Kidney glomerular epithelial cell (primary cell): ENCODE results near the gene NAA40.
"Not testable (repeated sequence)": the region's sequence is repeated elsewhere in the genome, so short reads cannot be mapped to it uniquely, and the experiment has no call there.

Source experiments
- DNase-seq: peaks from one replicate; lab custom pipeline; 2025; lab: John Stamatoyannopoulos, UW

The NAA40 gene

DNA sequence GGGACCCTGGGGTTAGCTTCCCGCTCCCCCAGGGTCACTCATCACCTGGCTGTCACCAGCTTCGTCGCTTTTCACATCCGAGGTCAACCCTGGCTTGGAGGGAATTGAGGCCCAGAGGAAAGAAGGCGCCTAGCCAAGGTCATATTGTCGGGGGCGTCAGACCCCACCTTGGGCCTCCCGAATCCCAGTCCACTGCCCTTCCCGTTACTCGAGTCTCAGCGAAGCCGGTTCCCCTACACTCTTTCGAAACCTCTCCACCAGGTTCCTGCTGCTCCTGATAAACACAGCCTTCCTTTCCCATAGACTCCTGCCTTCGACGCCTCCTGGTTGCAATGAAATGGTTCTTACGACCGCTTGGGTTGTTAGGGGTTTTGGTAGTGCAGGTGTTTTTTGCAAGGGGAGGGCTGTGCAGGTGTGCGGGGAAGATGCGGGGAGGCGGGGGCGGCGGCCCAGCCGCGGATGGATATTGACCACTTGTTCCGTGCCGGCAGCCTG, 642 bp downstream of the NAA40 start:
- no peak for DNase-seq

- no peak for DNase-seq
These were observed 2.0 kb downstream of the NAA40 start for GRCh38 chr11:63940786-63941185.

DNA sequence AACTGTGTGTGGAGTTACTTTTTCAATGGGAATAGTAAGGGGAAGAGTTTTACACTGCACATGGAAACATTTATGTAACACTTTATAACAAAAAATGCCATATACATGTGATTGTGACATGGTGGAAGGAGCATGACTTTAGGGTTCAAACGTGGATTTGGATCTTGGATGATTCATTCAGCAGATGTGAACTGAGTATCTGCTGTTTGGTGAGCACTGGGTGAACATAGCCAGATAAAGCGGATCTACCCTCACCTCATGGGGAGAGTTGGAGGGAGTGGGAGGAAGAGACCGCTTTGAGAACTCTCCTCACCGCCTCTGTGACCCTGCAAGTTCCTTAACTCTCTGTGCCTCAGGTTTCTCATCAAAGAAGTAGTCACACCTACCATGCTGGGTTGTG, 3.1 kb downstream of the NAA40 start:
- DNase-seq, result no peak

GRCh38 chr11:63942803-63943202, 4.0 kb downstream of the NAA40 start:
- DNase-seq, result no peak

DNA sequence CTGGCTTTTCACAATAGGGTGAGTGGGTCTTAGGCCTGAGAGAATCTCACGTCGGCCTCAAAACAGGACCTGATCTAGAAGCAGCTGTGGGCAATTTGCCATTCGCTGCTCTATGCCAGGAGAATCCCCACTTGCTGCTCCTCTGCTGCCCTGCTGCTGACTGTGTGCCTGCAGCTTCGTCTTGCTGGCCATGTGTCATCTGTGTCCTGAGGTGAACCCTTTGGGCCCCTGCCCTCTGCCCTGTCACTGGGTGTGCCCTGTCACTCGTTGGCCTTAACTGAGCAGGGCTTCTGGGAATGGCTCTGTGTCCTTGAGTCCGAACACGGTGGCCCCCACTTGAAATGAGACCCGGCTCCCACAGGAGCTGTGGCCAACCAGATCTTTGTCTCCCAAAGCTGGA, 6.2 kb downstream of the NAA40 start:
- DNase-seq, result no peak

DNA sequence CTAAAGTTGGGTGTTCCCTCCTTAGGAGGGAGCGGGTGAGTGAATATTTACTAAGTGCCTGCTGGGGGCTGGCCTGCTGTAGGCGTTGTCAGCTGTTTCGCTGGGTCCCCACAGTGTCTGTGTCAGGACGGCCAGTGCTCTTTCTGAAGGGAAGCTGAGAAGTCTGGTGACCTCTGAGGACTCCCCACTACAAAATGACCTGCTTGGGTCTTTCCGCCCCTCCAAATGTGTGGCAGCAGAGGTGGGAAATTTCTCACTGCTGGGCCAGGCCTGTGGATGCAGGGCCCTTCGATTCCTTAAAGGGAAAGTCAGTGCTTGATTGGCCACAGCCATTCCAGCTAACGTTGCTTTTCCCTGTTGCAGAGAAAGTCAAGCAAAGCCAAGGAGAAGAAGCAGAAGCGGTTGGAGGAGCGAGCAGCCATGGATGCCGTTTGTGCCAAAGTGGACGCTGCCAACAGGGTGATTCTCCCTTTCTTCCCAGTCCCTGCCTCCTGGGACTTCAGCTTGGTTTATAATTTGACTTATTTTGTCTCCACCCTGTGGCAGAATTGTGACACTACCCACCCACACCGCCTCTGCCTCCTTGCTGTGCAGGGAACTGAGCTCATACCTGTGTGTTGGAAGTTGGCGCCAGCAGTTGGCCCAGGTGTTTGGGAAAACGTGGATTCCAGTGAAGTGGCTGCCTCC, 6.8 kb downstream of the NAA40 start:
- peak; percentile 58 for DNase-seq

DNA sequence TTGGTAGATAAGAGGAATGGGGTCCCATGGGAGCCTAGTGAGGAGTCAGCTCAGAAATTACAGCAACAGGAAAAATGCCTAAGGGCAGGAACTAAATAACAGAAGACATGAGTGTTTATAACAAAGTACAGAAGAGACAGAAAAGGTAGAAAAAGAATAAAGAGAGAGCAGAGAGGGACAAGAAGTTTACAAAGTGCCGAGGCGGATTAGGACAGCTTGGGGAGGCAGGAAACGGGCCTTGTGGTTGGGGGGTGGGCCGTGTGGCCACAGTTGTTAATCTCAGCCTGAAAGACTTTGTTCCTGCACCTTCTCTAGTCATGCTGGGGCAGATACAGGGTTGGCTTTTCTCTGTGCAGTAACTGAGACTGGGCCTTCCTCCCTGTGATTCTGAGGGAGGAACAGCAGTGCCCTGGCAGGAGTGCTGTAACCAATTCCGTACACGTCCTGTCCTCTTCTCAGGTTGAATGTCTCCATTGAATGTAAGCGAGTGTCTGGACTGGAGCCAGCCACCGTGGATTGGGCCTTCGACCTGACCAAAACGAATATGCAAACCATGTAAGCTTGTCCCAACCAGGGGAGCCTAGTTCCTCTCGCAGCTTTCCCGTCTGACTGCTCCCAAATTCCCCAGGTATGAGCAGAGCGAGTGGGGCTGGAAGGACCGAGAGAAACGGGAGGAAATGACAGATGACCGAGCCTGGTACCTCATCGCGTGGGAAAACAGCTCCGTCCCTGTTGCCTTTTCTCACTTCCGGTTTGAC, 13.2 kb downstream of the NAA40 start:
- no peak for DNase-seq

DNA sequence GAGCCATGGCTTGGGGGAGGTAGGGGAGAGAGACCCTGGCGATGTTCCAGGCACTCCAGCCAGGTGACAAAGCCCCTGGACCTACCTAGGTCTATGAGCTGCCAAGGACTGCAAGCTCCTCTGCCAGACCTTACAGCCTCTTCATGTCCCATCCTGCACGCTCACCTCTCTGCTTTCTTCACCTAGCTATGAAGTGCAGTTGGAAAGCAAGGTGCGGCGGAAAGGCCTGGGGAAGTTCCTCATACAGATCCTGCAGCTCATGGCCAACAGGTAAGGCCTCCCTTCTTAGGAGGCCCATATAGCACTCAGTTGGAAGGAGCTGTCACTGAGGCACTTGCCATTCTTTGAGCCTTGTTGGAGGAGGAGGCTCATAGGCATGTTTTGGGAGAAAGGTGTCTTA, 13.8 kb downstream of the NAA40 start:
- DNase-seq, result no peak

DNA sequence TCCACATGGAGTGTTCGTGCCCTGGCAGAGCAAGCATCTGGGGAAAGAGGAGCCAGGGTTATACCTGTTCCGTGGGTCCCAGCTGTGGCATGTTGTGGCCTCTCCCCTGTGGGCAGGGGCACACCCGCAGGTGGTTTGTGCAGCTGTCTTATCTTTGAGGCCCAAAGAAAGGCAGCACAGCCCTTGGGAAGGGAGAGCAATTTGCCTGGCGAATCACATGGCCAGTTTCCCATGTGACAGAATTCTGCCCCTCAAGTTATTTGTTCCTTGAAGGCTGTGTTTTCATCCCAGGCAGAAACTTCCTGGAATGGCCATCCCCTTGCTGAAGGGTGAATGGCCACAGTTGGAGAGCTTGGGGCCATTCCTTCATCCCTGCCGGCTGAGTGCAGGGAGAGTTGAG, 19.2 kb downstream of the NAA40 start:
- DNase-seq, result no peak

GRCh38 chr11:63961608-63962412, 23.0 kb downstream of the NAA40 start:
- DNase-seq, result no peak

DNA sequence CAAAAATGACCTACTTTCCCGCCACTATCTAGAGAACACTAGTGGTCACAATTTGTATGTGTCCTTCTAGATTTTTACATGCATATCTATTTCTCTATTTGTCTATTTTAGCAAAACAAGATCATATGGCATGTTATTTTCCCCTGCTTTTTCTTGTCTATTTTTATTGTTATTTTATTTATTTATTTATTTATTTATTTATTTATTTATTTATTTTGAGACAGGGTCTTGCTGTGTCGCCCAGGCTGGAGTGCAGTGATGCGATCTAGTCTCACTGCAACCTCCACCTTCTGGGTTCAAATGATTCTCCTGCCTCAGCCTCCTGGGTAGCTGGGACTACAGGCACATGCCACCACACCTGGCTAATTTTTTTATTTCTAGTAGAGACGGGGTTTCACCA, 25.1 kb downstream of the NAA40 start:
- DNase-seq, result not testable (repeated sequence)

GRCh38 chr11:63966444-63966843, 27.6 kb downstream of the NAA40 start:
- no peak for DNase-seq

DNA sequence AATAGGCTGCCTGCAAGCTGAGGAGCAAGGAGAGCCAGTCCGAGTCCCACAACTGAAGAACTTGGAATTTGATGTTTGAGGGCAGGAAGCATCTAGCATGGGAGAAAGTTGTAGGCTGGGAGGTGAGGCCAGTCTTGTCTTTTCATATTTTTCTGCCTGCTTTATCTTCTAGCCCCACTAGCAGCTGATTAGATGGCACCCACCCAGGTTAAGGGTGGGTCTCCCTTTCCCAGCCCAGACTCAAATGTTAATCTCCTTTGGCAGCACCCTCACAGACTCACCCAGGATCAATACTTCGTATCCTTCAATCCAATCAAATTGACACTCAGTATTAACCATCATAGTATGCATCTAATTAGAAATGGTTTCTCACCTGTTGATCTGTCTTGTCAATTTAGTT, 30.7 kb downstream of the NAA40 start:
- DNase-seq, result no peak

GRCh38 chr11:63970902-63971301, 32.1 kb downstream of the NAA40 start:
- DNase-seq, result no peak

- DNase-seq, result not testable (repeated sequence)
These were observed 35.1 kb downstream of the NAA40 start for GRCh38 chr11:63973912-63974258.

- peak; percentile 100 for DNase-seq
These were observed 35.7 kb downstream of the NAA40 start, which contains the start of gene COX8A for GRCh38 chr11:63974259-63975143. COX8A (plus strand) TSS chr11:63974620; CDS start chr11:63974681, 61 bp downstream.

GRCh38 chr11:63978551-63979239, 39.9 kb downstream of the NAA40 start:
- DNase-seq, result no peak

DNA sequence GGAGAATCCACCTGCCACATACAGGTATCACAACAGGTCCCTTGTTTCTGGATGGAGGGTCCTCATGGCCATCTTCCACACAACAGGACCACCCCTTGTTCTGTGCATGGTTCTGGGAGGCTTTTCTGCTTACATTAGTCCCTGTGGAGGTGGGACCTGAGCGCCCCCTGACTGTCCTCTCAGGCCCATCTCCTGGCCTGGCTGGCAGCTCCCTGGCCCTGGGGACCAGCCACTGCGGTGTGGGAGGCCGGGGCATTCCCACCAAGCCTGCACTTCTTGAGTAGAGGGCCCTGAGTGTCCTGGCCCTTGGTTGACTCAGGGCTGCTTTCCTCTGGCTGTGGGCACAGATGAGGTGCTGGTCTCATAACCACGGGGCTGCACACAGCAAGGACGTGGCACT, 40.6 kb downstream of the NAA40 start:
- DNase-seq, result no peak

DNA sequence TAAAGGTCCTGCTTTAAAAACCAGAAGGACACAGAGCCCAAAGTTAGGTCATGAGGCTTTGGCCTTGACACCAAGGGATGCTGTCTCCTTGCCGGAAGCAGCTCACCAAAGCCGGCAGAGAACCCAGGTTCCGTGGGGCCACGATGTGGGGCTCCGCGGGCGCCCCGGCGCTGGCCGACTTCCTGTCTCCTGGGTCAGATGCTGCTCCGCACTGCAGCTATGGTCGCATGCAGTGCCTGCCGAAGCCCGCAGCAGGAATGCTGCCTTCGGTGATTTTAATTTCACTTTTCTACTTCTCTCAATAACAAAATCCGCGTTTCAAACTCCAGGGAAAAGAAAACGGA, 47.0 kb downstream of the NAA40 start:
- DNase-seq, result no peak

DNA sequence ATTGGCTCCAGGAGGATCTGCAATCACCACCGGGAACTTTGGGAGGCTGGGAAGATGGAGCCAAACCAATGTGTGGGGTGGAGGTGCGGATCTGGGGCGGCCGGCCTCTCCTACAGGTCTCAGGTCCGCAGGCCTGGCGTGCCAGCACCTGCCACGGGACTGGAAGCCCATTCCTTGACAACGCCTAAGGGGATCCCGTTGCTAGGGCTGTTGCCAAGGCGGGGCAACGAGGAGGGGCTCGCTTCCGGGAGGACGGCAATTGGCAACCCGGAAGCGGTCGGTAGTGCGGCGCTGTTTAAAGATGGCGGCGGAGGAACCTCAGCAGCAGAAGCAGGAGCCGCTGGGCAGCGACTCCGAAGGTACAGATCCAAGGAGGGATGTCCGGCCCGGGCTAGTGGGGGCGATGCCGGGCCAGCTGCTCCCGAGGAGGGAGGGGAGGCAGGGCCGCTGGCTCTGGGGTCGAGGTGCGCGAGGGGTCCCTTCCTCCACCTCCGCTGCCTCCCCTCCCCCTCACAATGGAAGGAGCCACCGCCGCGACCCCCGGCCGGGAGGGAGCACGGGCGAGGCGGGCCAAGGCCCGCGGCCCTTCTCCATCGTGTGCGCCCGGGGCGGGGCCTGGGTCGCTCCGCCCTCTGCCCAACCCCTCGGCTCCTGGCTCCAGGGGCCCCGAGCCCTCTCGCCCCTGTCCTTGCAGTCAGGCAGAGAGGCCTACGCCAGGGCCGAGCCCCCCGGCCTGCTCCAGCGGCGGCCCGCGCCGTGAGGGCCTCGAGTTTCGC, 47.5 kb downstream of the NAA40 start, which contains the start of gene OTUB1:
OTUB1 (plus strand) TSS at position 283 of the 776 bp plus-strand sequence; CDS start at position 302, 19 bp downstream.
- peak; percentile 81 for DNase-seq
